H1 (cell line): ENCODE measurements around the gene FBXO30. TPM values are rescaled to one million over a fixed set of nuclear protein-coding genes. Genes with fewer than 3 reads are reported as not detected.

Experiments
- CTCF ChIP-seq, 3 experiments: IDR thresholded peaks; 1 replicate in 2 of 3; 2 replicates in 1 of 3; pipeline versions ENCODE4 v1.5.1 to v1.6.1; 2011; ENCODE audit warnings: low read length in 3 of 3, mild to moderate bottlenecking in 3 of 3, inconsistent platforms in 2 of 3, low read depth in 1 of 3, moderate library complexity in 1 of 3; ENCODE audit not compliant: insufficient read depth in 1 of 3; ENCODE audit errors: control extremely low read depth in 1 of 3
- polyA plus RNA-seq, 7 experiments: library from polyadenylated mRNA; depleted of rRNA in 3 of 7; stranded (reverse) in 5 of 7; unstranded in 2 of 7; fragments of >200 nt in 5 of 7; fragments of 200-250 nt in 2 of 7; gene quantifications; 1 replicate in 5 of 7; 2 replicates in 1 of 7; 4 replicates in 1 of 7; pipeline versions ENCODE4 v1.2.1 to v1.2.3, GENCODE V29; 2011 to 2013; ENCODE audit warnings: missing spikeins in 2 of 7, mixed read lengths in 2 of 7
- total RNA-seq: library from RNA; stranded (reverse); fragmentation: NEBNext Ultra II Directional; extraction: Animal tissue kit (Norgen Biotek cat#: 25700); gene quantifications from 2 replicates; pipeline ENCODE4 v1.2.1, GENCODE V29; 2021

FBXO30 gene
- total and polyA plus RNA-seq, 2 of the 8 experiments (the other 6 are each of a cell fraction or from before 2014, with no cell fraction given): 3.9 to 18.3 TPM

- no peak for TF ChIP-seq CTCF (IDR thresholded peaks at IDR 0.05; ENCODE audit: control extremely low read depth in 1 of 3, insufficient read depth in 1 of 3, low read depth in 1 of 3, low read length in 3 of 3)
Measured at GRCh38 chr6:145755682-145756081, 58.9 kb downstream of the FBXO30 start (continued).
